AG10803 (cell line): Measurements from ENCODE around the gene SBK2.

Source experiments
- DNase-seq: peaks from one replicate; pipeline ENCODE4 v3.0.0; 2010; ENCODE audit warnings: low read depth
- H3K4me3 ChIP-seq: 2 replicates; pipeline ENCODE4 v1.5.1; 2011; ENCODE audit warnings: mild to moderate bottlenecking, low read length, control low read depth
- TF ChIP-seq, protein P1 (sequence below): conservative IDR thresholded peaks from 2 replicates; pipeline ENCODE4 v1.5.1; 2011; ENCODE audit warnings: mild to moderate bottlenecking, low read length, control low read depth, inconsistent platforms

The SBK2 gene

DNA sequence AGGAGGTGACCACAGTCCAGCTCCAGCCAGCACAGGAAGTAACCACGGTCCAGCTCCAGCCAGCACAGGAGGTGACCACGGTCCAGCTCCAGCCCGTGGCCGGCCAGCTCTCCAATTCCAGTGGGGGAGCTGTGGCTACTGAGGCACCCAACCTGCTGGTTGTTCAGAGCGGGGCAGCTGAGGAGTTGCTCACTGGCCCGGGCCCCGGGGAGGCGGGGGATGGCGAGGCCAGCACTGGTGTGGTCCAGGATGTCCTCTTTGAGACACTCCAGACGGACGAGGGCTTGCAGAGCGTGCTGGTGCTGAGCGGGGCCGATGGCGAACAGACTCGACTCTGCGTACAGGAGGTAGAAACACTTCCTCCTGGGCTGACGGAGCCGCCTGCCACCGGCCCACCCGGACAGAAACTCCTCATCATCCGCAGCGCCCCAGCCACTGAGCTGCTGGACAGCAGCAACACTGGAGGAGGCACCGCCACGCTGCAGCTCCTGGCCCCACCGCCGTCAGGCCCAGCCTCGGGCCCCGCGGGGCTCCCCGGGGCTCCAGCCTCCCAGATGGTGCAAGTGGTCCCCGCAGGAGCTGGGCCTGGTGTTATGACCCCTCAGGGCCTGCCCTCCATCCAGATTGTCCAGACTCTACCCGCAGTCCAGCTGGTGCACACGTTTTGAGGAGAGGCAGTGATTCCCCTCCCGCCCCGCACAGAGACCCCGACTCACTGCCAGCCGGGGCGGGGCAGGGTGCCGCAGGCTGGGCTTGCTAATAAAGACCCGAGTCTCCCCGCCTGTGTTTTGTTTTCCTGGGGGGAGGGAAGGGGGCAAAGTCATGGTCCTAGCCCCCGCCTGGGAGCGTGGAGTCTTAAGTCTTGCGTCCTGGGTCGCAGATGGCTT is 53.0 kb downstream of the SBK2 start:
- H3K4me3 ChIP-seq, result peak overlapping the region; percentile 77
- no peak for DNase-seq
- TF ChIP-seq, protein P1, sequence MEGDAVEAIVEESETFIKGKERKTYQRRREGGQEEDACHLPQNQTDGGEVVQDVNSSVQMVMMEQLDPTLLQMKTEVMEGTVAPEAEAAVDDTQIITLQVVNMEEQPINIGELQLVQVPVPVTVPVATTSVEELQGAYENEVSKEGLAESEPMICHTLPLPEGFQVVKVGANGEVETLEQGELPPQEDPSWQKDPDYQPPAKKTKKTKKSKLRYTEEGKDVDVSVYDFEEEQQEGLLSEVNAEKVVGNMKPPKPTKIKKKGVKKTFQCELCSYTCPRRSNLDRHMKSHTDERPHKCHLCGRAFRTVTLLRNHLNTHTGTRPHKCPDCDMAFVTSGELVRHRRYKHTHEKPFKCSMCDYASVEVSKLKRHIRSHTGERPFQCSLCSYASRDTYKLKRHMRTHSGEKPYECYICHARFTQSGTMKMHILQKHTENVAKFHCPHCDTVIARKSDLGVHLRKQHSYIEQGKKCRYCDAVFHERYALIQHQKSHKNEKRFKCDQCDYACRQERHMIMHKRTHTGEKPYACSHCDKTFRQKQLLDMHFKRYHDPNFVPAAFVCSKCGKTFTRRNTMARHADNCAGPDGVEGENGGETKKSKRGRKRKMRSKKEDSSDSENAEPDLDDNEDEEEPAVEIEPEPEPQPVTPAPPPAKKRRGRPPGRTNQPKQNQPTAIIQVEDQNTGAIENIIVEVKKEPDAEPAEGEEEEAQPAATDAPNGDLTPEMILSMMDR, result no peak

DNA sequence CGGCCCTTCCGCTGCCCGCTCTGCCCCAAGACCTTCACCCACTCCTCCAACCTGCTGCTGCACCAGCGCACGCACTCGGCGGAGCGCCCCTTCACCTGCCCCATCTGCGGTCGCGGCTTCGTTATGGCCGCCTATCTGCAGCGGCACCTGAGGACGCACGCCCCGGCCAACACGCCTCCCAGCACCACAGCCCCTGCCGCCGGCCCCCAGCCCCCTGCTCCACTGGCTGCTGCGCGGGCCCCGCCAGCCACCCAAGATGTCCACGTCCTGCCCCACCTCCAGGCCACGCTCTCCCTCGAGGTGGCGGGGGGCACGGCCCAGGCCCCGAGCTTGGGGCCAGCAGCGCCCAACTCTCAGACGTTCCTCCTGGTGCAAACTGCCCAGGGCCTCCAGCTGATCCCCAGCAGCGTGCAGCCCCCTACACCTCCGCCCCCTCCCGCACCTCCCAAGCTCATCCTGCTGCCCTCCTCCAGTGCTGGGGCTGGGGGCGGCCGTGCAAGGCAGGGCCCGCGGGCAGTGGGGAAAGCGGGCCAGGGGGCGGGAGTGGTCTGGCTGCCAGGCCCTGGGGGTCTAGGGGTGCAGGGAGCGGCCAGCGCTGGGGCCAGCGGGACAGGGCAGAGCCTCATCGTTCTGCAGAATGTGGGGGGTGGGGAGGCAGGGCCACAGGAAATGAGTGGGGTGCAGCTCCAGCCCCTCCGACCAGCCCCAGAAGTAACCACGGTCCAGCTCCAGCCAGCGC is 53.8 kb downstream of the SBK2 start:
- no peak for DNase-seq
- H3K4me3 ChIP-seq, result no peak overlapping the region
- TF ChIP-seq, protein P1, result no peak

DNA sequence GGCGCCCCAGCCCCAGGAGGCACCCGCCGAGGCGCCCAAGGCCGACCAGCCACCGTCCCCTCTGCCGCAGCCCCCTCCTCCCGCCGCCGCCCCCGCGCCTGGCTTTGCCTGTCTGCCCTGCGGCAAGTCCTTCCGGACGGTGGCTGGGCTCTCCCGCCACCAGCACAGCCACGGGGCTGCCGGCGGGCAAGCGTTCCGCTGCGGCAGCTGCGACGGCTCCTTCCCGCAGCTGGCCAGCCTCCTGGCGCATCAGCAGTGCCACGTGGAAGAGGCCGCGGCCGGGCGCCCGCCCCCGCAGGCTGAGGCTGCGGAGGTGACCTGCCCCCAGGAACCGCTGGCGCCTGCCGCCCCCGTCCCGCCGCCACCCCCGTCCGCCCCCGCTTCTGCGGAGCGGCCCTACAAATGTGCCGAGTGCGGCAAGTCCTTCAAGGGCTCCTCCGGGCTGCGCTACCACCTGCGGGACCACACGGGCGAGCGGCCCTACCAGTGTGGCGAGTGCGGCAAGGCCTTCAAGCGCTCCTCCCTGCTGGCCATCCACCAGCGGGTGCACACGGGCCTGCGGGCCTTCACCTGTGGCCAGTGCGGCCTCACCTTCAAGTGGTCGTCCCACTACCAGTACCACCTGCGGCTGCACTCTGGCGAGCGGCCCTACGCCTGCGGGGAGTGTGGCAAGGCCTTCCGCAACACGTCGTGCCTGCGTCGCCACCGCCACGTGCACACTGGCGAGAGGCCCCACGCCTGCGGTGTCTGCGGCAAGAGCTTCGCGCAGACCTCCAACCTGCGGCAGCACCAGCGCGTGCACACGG is 54.6 kb downstream of the SBK2 start:
- no peak overlapping the region for H3K4me3 ChIP-seq
- DNase-seq, result no peak
- TF ChIP-seq, protein P1, result no peak

DNA sequence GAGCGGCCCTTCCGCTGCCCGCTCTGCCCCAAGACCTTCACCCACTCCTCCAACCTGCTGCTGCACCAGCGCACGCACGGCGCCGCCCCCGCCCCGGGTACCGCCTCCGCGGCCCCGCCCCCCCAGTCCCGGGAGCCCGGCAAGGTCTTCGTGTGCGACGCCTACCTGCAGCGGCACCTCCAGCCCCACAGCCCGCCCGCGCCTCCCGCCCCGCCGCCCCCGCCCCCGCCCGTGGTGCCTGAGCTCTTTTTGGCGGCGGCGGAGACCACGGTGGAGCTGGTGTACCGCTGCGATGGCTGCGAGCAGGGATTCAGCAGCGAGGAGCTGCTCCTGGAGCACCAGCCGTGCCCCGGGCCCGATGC is 55.2 kb downstream of the SBK2 start:
- TF ChIP-seq, protein P1, result no peak
- DNase-seq, result no peak
- H3K4me3 ChIP-seq, result no peak overlapping the region

DNA sequence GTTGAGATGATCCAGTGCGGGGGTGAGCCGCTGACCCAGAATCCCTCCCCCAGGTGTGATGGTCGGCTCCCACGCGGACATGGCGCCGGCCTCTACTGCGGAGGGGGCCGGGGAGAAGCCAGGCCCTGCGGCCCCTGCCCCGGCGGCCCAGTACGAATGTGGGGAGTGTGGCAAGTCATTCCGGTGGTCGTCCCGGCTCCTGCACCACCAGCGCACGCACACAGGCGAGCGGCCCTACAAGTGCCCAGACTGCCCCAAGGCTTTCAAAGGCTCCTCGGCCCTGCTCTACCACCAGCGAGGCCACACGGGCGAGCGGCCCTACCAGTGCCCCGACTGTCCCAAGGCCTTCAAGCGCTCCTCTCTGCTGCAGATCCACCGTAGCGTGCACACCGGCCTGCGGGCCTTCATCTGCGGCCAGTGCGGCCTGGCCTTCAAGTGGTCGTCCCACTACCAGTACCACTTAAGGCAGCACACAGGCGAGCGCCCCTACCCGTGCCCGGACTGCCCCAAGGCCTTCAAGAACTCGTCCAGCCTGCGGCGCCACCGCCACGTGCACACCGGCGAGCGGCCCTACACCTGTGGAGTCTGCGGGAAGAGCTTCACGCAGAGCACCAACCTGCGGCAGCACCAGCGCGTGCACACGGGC is 55.7 kb downstream of the SBK2 start:
- DNase-seq, result no peak
- TF ChIP-seq, protein P1, result no peak
- no peak overlapping the region for H3K4me3 ChIP-seq

DNA sequence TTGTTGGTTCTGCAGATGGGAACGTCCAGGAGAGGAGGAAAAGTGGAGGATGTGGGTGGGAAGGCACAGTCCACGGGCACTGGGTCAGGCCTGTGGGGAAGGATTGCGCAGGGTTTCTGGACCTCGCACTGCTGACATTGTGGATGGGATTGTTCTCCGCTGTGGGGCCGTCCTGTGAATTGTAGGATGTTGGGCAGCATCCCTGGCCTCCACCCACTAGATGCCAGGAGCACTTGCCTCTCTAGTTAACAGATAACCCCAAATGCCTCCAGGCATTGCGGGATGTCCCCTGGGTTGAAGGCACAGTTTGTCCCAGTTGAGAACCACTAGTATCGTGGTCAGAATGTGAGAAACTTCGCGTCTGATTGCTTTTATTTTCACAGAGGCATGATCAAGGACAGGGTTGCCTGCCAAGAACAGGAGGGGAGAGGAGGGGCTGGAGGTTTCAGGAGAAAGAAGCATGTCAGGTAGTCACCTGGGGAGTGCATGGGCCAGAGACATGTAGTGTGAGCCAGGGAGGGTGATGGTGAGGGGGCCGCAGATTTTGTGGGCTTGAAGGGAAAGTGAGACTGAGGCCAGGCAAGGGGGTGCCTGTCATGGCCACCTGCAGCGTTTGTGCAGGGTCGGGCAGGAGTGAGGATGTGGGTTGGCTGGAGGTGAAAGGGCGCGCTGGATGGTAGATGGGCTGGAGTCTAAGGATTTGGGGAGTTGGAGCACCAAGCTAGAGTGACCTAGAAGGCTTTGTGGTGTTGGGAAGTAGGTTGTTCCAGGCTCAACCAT is 57.3 kb downstream of the SBK2 start:
- no peak overlapping the region for H3K4me3 ChIP-seq
- TF ChIP-seq, protein P1, result no peak
- no peak for DNase-seq
